Stimulated activated CD4-positive, alpha-beta T cell treated with anti-CD3 and anti-CD28 coated beads, Interleukin-1b, Interleukin-23, amount 100 ng/mL, for 1 hour (primary cell): ENCODE measurements around the gene RDH5.

Source experiments
- DNase-seq, 2 donors: peaks; one replicate each; pipeline ENCODE4 v3.0.0-alpha.2; 2020; ENCODE audit warnings: low read depth in 2 of 2

Gene RDH5

GRCh38 chr12:55728186-55728938 lies 8.2 kb downstream of the RDH5 start:
- no peak for DNase-seq

GRCh38 chr12:55728939-55729818 lies 9.0 kb downstream of the RDH5 start, which contains the start of gene CD63:
TSS of gene CD63 (minus strand) at chr12:55729009. CDS start at chr12:55728341, 668 bp downstream.
- DNase-seq, result peak in 1 of 2 donors; percentile 57

- DNase-seq, result no peak
Measured at GRCh38 chr12:55729819-55730818, 9.9 kb downstream of the RDH5 start.

GRCh38 chr12:55732288-55732687 lies 12.1 kb downstream of the RDH5 start:
- DNase-seq, result no peak

- DNase-seq, result no peak
Measured at GRCh38 chr12:55733021-55733555, 12.9 kb downstream of the RDH5 start.

GRCh38 chr12:55733858-55734257 lies 13.7 kb downstream of the RDH5 start:
- no peak for DNase-seq

GRCh38 chr12:55734595-55734994 lies 14.4 kb downstream of the RDH5 start:
- no peak for DNase-seq

- DNase-seq, result no peak
Measured at GRCh38 chr12:55736076-55736475, 15.9 kb downstream of the RDH5 start.

GRCh38 chr12:55736780-55737580 lies 16.8 kb downstream of the RDH5 start:
- DNase-seq, result no peak

- DNase-seq, result no peak
Measured at GRCh38 chr12:55737581-55738122, 17.5 kb downstream of the RDH5 start.

GRCh38 chr12:55738123-55739024 lies 18.2 kb downstream of the RDH5 start:
- peak; percentile 50 to 51 for DNase-seq

GRCh38 chr12:55739025-55739378 lies 18.8 kb downstream of the RDH5 start:
- DNase-seq, result no peak

- no peak for DNase-seq
Measured at GRCh38 chr12:55741931-55742680, 21.9 kb downstream of the RDH5 start.

- DNase-seq, result no peak
Measured at GRCh38 chr12:55742719-55743405, 22.7 kb downstream of the RDH5 start, which contains the start of gene GDF11. TSS of gene GDF11 (plus strand) at chr12:55743122. CDS start at chr12:55743317, 195 bp downstream.

GRCh38 chr12:55743406-55744339 lies 23.5 kb downstream of the RDH5 start:
- DNase-seq, result no peak

GRCh38 chr12:55744340-55745030 lies 24.3 kb downstream of the RDH5 start:
- DNase-seq, result no peak
